MM.1S (cell line): ENCODE measurements around the gene BTNL8.

Experiments
- DNase-seq: peaks from one replicate; pipeline ENCODE4 v3.0.0-alpha.2; 2015
- H2AFZ ChIP-seq: fragments of 300-600 bp; sonication (generic); 2 replicates; pipeline ENCODE4 v1.6.0; 2016; ENCODE audit warnings: antibody characterized with exemption, low read length
- H3F3A ChIP-seq: fragments of 300-600 bp; sonication (generic); 2 replicates; pipeline ENCODE4 v1.6.1; 2016; ENCODE audit warnings: mild to moderate bottlenecking, antibody characterized with exemption, low read length, moderate library complexity, mixed read lengths; ENCODE audit not compliant: insufficient read depth
- H3K27ac ChIP-seq: fragments of 300-600 bp; sonication (generic); 2 replicates; pipeline ENCODE4 v1.5.1; 2016; ENCODE audit warnings: mild to moderate bottlenecking, low read length
- H3K27me3 ChIP-seq: fragments of 300-600 bp; sonication (generic); replicated peaks from 2 replicates; pipeline ENCODE4 v1.6.0; 2016; ENCODE audit warnings: low read length; ENCODE audit not compliant: insufficient read depth
- H3K36me3 ChIP-seq: fragments of 300-600 bp; sonication (generic); replicated peaks from 2 replicates; pipeline ENCODE4 v1.6.1; 2016; ENCODE audit warnings: mild to moderate bottlenecking, low read length, mixed read lengths; ENCODE audit not compliant: insufficient read depth
- H3K4me1 ChIP-seq: fragments of 300-600 bp; sonication (generic); 2 replicates; pipeline ENCODE4 v1.6.1; 2016; ENCODE audit warnings: low read length, mixed read lengths
- H3K4me2 ChIP-seq: fragments of 300-600 bp; sonication (generic); 2 replicates; pipeline ENCODE4 v1.6.0; 2016; ENCODE audit warnings: low read depth, low read length
- H3K4me3 ChIP-seq: fragments of 300-600 bp; sonication (generic); 2 replicates; pipeline ENCODE4 v1.5.1; 2016; ENCODE audit warnings: low read length, mixed read lengths
- H3K79me2 ChIP-seq: fragments of 300-600 bp; sonication (generic); 2 replicates; pipeline ENCODE4 v1.6.1; 2016; ENCODE audit warnings: mixed run types, low read length, mixed read lengths
- H3K9ac ChIP-seq: fragments of 300-600 bp; sonication (generic); 2 replicates; pipeline ENCODE4 v1.6.1; 2016; ENCODE audit warnings: low read length, mixed read lengths
- H3K9me2 ChIP-seq: fragments of 300-600 bp; sonication (generic); replicated peaks from 2 replicates; pipeline ENCODE4 v1.6.1; 2016; ENCODE audit warnings: mild to moderate bottlenecking, low read length, mixed read lengths; ENCODE audit not compliant: insufficient read depth
- H3K9me3 ChIP-seq: fragments of 300-600 bp; sonication (generic); replicated peaks from 2 replicates; pipeline ENCODE4 v1.6.1; 2016; ENCODE audit warnings: mild to moderate bottlenecking, low read length, mixed read lengths; ENCODE audit not compliant: insufficient read depth
- H4K20me1 ChIP-seq: fragments of 300-600 bp; sonication (generic); 2 replicates; pipeline ENCODE4 v1.6.1; 2016; ENCODE audit warnings: mild to moderate bottlenecking, low read length, moderate library complexity, mixed read lengths; ENCODE audit not compliant: insufficient read depth
- CTCF ChIP-seq: fragments of 300-600 bp; sonication (generic); IDR thresholded peaks from 2 replicates; pipeline ENCODE4 v1.5.1; 2016; ENCODE audit warnings: antibody characterized with exemption, low read length, mixed read lengths
- EZH2 ChIP-seq: fragments of 300-600 bp; sonication (generic); optimal IDR thresholded peaks from 2 replicates; pipeline ENCODE3; 2017; ENCODE audit warnings: low read depth, mild to moderate bottlenecking, antibody characterized with exemption, low read length, mixed read lengths
- EZH2phosphoT487 ChIP-seq: fragments of 300-600 bp; sonication (generic); IDR thresholded peaks from 2 replicates; pipeline ENCODE4 v1.6.1; 2018; ENCODE audit warnings: antibody characterized with exemption, low read length

Gene BTNL8

GRCh38 chr5:180922932-180923331 is 24.0 kb downstream of the BTNL8 start:
- Histone ChIP-seq H3K4me3 (no peak overlapping the region), H3K4me2 (no peak overlapping the region), H4K20me1 (no peaks in the 10 kb centered on the region), H3K4me1 (no peaks in the 10 kb centered on the region), H3K27ac (no peak overlapping the region), H3K36me3 (no peaks in the 10 kb centered on the region), H3K9me2 (no peaks in the 10 kb centered on the region), H3K79me2 (no peaks in the 10 kb centered on the region), H2AFZ (no peak overlapping the region), H3F3A (no peaks in the 10 kb centered on the region), H3K27me3 (no peaks in the 10 kb centered on the region), H3K9me3 (no peaks in the 10 kb centered on the region), H3K9ac (no peak overlapping the region)
- DNase-seq = no peak
- TF ChIP-seq EZH2 (no peak), EZH2phosphoT487 (no peak), CTCF (no peak)

- no peak for DNase-seq
- Histone ChIP-seq H3K4me1 (no peaks in the 10 kb centered on the region), H3F3A (no peaks in the 10 kb centered on the region), H3K9me2 (no peaks in the 10 kb centered on the region), H3K9ac (no peak overlapping the region), H2AFZ (no peak overlapping the region), H3K9me3 (no peaks in the 10 kb centered on the region), H3K36me3 (no peaks in the 10 kb centered on the region), H3K79me2 (no peaks in the 10 kb centered on the region), H3K27me3 (no peaks in the 10 kb centered on the region), H3K27ac (no peak overlapping the region), H4K20me1 (no peaks in the 10 kb centered on the region), H3K4me3 (no peak overlapping the region), H3K4me2 (no peak overlapping the region)
- TF ChIP-seq EZH2 (no peak), CTCF (no peak), EZH2phosphoT487 (no peak)
Observed at GRCh38 chr5:180932660-180933059, 33.7 kb downstream of the BTNL8 start.

GRCh38 chr5:180935203-180935602 is 36.2 kb downstream of the BTNL8 start:
- Histone ChIP-seq H3K27me3 (no peaks in the 10 kb centered on the region), H3K27ac (no peak overlapping the region), H3K4me1 (no peaks in the 10 kb centered on the region), H4K20me1 (no peaks in the 10 kb centered on the region), H3K79me2 (no peaks in the 10 kb centered on the region), H2AFZ (no peak overlapping the region), H3K9ac (no peak overlapping the region), H3K4me2 (no peak overlapping the region), H3K36me3 (no peaks in the 10 kb centered on the region), H3K9me2 (no peaks in the 10 kb centered on the region), H3K9me3 (no peaks in the 10 kb centered on the region), H3F3A (no peaks in the 10 kb centered on the region), H3K4me3 (no peak overlapping the region)
- no peak for TF ChIP-seq CTCF
- TF ChIP-seq EZH2phosphoT487 = no peak
- TF ChIP-seq EZH2 = no peak
- no peak for DNase-seq
